ENCODE measurements around the gene ZNF511. TPM values are rescaled to one million over a fixed set of nuclear protein-coding genes. Genes with fewer than 3 reads are reported as not detected.
A peak's percentile ranks its signal among the peaks of the same experiment; 100 is the strongest.

ZNF511 gene
- total and polyA plus RNA-seq, 9 of the 15 experiments (the other 6 are each of a cell fraction or from before 2014, with no cell fraction given): 0.61 to 69.3 (median 40.1) TPM

GRCh38 chr10:133306941-133307379 is 1.8 kb upstream of the ZNF511 start (continued):
- peak; percentile 79 for TF ChIP-seq MGA (IDR thresholded peaks at IDR 0.05)
- peak; percentile 35 for TF ChIP-seq RBBP5 (IDR thresholded peaks at IDR 0.05; ENCODE audit: borderline replicate concordance, insufficient read depth, low read length, poor library complexity, severe bottlenecking)
- TF ChIP-seq E2F6 (IDR thresholded peaks at IDR 0.05; ENCODE audit: borderline replicate concordance in 1 of 2, extremely low read depth in 1 of 2, insufficient read depth in 1 of 2, insufficient read length in 1 of 2, low read depth in 1 of 2, low read length in 1 of 2, poor library complexity in 1 of 2, severe bottlenecking in 1 of 2): peak; percentile 44 to 86
- no peak for TF ChIP-seq YBX1 (IDR thresholded peaks at IDR 0.05)
- no peak for TF ChIP-seq DLX4 (CRISPR knock-in tag; IDR thresholded peaks at IDR 0.05)
- no peak for TF ChIP-seq TRIM25 (IDR thresholded peaks at IDR 0.05; ENCODE audit: borderline replicate concordance)
- no peak for TF ChIP-seq EP300 (IDR thresholded peaks at IDR 0.05; ENCODE audit: low read length)
- no peak for TF ChIP-seq PHF20 (IDR thresholded peaks at IDR 0.05; ENCODE audit: partially characterized antibody)
- no peak for TF ChIP-seq JUND (IDR thresholded peaks at IDR 0.05; ENCODE audit: borderline replicate concordance, low read depth, low read length)
- 0 out of 3 replicates have a peak, but pooled peaks have one; percentile 1 for TF ChIP-seq JUND (tag; IDR thresholded peaks at IDR 0.05; ENCODE audit: borderline replicate concordance, low read depth, low read length)
- TF ChIP-seq ZNF696 (CRISPR knock-in tag; conservative IDR thresholded peaks at IDR 0.05): no peak
- no peak for TF ChIP-seq ZNF79 (CRISPR knock-in tag; IDR thresholded peaks at IDR 0.05; ENCODE audit: low read depth)
- 0 out of 2 replicates have a peak, but pooled peaks have one; percentile 38 for TF ChIP-seq SP1 (CRISPR knock-in tag; IDR thresholded peaks at IDR 0.05)

All from K562 (cell line).